Colonic mucosa (tissue), 4 donors: Measurements from ENCODE around the gene KRTAP4-11. TPM values are rescaled to one million over a fixed set of nuclear protein-coding genes. Genes with fewer than 3 reads are reported as not detected.
"Not testable (repeated sequence)": the region's sequence is repeated elsewhere in the genome, so short reads cannot be mapped to it uniquely, and the experiment has no call there.

Experiments used
- DNase-seq: peaks from one replicate; pipeline ENCODE4 v3.0.0-alpha.2; 2020
- H3K27ac ChIP-seq: fragments of 200-600 bp; one replicate; pipeline ENCODE4 v1.8.0; 2021
- H3K27me3 ChIP-seq: fragments of 200-600 bp; one replicate; pipeline ENCODE4 v1.8.0; 2021
- H3K36me3 ChIP-seq: fragments of 200-600 bp; one replicate; pipeline ENCODE4 v1.8.0; 2021
- H3K4me1 ChIP-seq: fragments of 200-600 bp; one replicate; pipeline ENCODE4 v1.8.0; 2021; ENCODE audit warnings: mild to moderate bottlenecking
- H3K4me3 ChIP-seq: fragments of 200-600 bp; one replicate; pipeline ENCODE4 v1.8.0; 2021
- H3K9ac ChIP-seq, 2 donors: one replicate each; pipeline ENCODE4 v1.7.0; 2013; ENCODE audit warnings: control low read depth in 2 of 2, low read depth in 2 of 2, low read length in 2 of 2
- H3K9me3 ChIP-seq: fragments of 200-600 bp; one replicate; pipeline ENCODE4 v1.8.0; 2021
- CTCF ChIP-seq: fragments of 200-600 bp; IDR thresholded peaks from one replicate; pipeline ENCODE4 v1.8.0; 2022; ENCODE audit warnings: antibody characterized with exemption, mild to moderate bottlenecking
- intact Hi-C: fragments of 100-400 bp; cut with DNase I; formaldehyde crosslinking; loops from one replicate; pipeline ENCODE4 v1.14.1; 2022
- total RNA-seq, 2 donors: library from RNA; stranded (reverse); fragmentation: NEBNext Ultra II Directional in 1 of 2; extraction: Animal tissue kit (Norgen Biotek cat#: 25700) in 1 of 2; gene quantifications; one replicate each; pipeline ENCODE4 v1.2.1, GENCODE V29; 2021
- donor health status: healthy.
- donor health status: DM: no; HTN: no; CAD: no.
- donor health status: DM: no; HTN: no; CAD: no.

The KRTAP4-11 gene
- total RNA-seq, 2 donors from 2014 or later: not detected

- intact Hi-C loops: no loop called here
- Histone ChIP-seq H3K27me3 (no peaks in the 10 kb centered on the region), H3K36me3 (no peaks in the 10 kb centered on the region), H3K4me3 (no peak overlapping the region), H3K9ac (no peak overlapping the region), H3K9me3 (no peaks in the 10 kb centered on the region), H3K4me1 (no peaks in the 10 kb centered on the region), H3K27ac (no peak overlapping the region)
- DNase-seq: no peak
- TF ChIP-seq CTCF: no peak
Measured at GRCh38 chr17:41098481-41098880, 19.7 kb downstream of the KRTAP4-11 start.

- Histone ChIP-seq H3K9me3 (no peaks in the 10 kb centered on the region), H3K27ac (no peak within 1 kb of the TSS), H3K36me3 (no peaks in the 10 kb centered on the region), H3K9ac (no peak within 1 kb of the TSS), H3K27me3 (no peaks in the 10 kb centered on the region), H3K4me1 (no peaks in the 10 kb centered on the region), H3K4me3 (no peak within 1 kb of the TSS)
- intact Hi-C loops: no loop called here
- DNase-seq: no peak
- no peak for TF ChIP-seq CTCF
Measured at GRCh38 chr17:41098042-41098441, 20.1 kb downstream of the KRTAP4-11 start, which contains the start of gene KRTAP4-8. Gene KRTAP4-8 (minus strand): TSS chr17:41098142. CDS start chr17:41098084, 58 bp downstream.

GRCh38 chr17:41096055-41096454 is 22.1 kb downstream of the KRTAP4-11 start:
- no peak for TF ChIP-seq CTCF
- no peak overlapping the region for H3K4me3 ChIP-seq
- H3K27me3 ChIP-seq: no peaks in the 10 kb centered on the region
- H3K36me3 ChIP-seq: no peaks in the 10 kb centered on the region
- H3K9me3 ChIP-seq: no peaks in the 10 kb centered on the region
- H3K27ac ChIP-seq: no peak overlapping the region
- DNase-seq: no peak
- H3K4me1 ChIP-seq: no peaks in the 10 kb centered on the region
- no peak overlapping the region for H3K9ac ChIP-seq
- intact Hi-C loops: no loop called here

- H3K4me1 ChIP-seq, H3K9ac ChIP-seq, H3K27ac ChIP-seq, H3K4me3 ChIP-seq, H3K36me3 ChIP-seq, intact Hi-C loops, H3K27me3 ChIP-seq, DNase-seq, H3K9me3 ChIP-seq: not testable (repeated sequence)
Measured at GRCh38 chr17:41088760-41089352, 29.3 kb downstream of the KRTAP4-11 start.

- intact Hi-C loops, DNase-seq, H3K4me3 ChIP-seq, H3K9me3 ChIP-seq, H3K4me1 ChIP-seq, H3K27ac ChIP-seq, H3K36me3 ChIP-seq, H3K27me3 ChIP-seq, H3K9ac ChIP-seq: not testable (repeated sequence)
Measured at GRCh38 chr17:41084100-41084856, 33.9 kb downstream of the KRTAP4-11 start, which contains the start of gene KRTAP4-7. Gene KRTAP4-7 (plus strand): TSS chr17:41084150. CDS start chr17:41084207, 57 bp downstream.

- H3K9ac ChIP-seq, intact Hi-C loops, H3K9me3 ChIP-seq, H3K36me3 ChIP-seq, H3K27ac ChIP-seq, H3K4me3 ChIP-seq, H3K27me3 ChIP-seq, H3K4me1 ChIP-seq, DNase-seq: not testable (repeated sequence)
Measured at GRCh38 chr17:41083427-41083826, 34.7 kb downstream of the KRTAP4-11 start.

- DNase-seq: no peak
- H3K27ac ChIP-seq: no peak overlapping the region
- H3K4me1 ChIP-seq: no peaks in the 10 kb centered on the region
- intact Hi-C loops: no loop called here
- no peaks in the 10 kb centered on the region for H3K36me3 ChIP-seq
- H3K4me3 ChIP-seq: no peak overlapping the region
- no peak overlapping the region for H3K9ac ChIP-seq
- no peaks in the 10 kb centered on the region for H3K9me3 ChIP-seq
- TF ChIP-seq CTCF: no peak
- H3K27me3 ChIP-seq: no peaks in the 10 kb centered on the region
Measured at GRCh38 chr17:41082626-41083025, 35.5 kb downstream of the KRTAP4-11 start.
